GM12874 (cell line): ENCODE data around the gene GALNT12.

Source experiments
- TF ChIP-seq, protein P1 (sequence below): IDR thresholded peaks from 2 replicates; pipeline ENCODE4 v1.5.1; 2011; ENCODE audit warnings: low read depth, mild to moderate bottlenecking, control low read depth, low read length, moderate library complexity; ENCODE audit not compliant: insufficient read depth

Gene GALNT12

DNA sequence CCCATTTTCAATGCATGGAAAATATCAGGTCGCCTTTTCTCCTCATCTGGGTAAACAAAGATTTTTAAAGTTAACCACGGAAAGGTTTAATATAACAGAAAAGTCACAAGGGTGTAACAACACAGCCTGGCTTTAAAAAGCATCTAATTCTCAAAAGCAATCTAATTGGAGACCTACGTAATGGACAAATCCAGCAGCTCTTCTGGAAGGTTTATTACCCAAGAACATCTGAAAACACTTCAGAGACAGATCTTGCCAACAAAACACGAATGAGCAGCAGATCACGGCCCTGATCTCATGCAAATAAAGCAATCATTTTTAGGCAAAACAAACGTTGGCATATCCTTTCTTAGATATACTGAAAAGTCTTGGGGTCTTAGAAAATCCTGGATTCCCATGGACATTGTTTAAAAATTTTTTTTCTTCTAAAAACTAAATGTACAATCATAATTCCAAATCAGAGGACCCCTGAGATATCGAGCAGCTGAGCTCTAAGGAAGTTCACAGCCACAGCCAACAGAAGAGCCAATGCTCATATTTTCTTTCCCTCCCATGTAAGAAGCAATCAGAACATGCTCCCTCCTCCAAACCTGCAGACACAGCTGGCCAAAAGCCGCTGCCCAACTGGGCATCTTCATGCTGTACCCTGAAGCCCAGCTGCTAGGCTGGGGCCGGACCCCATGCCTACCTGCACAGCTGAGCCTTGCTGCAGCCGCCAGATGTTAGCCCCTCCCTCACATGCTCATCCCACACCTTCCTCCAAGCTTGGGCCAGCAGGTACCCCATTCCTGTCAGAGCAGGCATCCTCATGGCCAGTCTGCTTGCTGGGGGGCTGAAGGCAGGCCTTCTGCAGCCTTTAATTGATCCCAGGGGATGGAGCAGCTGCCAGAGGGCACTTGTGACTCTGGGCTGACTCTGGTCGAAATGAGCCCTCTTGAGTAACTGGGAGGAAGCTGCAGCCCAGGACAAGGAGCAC is 22.4 kb upstream of the GALNT12 start:
- TF ChIP-seq, protein P1, sequence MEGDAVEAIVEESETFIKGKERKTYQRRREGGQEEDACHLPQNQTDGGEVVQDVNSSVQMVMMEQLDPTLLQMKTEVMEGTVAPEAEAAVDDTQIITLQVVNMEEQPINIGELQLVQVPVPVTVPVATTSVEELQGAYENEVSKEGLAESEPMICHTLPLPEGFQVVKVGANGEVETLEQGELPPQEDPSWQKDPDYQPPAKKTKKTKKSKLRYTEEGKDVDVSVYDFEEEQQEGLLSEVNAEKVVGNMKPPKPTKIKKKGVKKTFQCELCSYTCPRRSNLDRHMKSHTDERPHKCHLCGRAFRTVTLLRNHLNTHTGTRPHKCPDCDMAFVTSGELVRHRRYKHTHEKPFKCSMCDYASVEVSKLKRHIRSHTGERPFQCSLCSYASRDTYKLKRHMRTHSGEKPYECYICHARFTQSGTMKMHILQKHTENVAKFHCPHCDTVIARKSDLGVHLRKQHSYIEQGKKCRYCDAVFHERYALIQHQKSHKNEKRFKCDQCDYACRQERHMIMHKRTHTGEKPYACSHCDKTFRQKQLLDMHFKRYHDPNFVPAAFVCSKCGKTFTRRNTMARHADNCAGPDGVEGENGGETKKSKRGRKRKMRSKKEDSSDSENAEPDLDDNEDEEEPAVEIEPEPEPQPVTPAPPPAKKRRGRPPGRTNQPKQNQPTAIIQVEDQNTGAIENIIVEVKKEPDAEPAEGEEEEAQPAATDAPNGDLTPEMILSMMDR = no peak

DNA sequence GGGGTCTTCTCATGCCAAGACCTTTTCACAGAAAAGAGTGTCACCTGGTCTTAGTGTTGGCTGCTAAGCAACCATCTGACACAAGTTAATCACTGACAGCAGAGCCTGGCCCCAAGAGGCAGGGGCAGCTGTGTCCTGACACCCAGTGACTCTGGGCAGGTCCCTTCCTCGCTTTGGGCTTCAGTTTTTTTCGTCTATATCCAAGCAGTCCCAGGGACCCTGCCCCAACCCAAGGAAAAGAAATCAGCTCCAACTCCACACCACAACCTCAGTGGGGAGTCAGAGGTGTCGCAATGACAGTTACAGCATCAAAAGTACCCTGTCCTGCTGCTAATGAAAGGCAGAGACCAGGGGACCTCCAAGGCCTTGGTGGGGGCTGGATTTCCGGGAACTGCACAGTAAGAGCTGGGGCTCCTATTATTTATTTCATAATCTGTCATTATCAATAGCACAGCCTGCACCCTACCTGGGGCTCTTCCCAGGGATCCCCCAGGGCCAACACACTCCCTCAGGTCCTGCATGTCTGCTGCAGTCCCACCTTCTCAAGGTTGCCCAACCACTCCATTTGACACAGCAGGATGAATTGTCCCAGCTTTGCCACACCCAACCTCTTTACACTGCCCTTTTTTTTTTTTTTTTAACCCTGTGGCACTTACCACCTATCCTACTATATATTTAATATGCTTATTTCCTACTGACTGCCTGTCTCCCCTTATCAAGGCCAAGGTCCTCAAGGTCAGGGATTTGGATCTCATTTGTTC is 20.5 kb upstream of the GALNT12 start:
- TF ChIP-seq, protein P1 = no peak

DNA sequence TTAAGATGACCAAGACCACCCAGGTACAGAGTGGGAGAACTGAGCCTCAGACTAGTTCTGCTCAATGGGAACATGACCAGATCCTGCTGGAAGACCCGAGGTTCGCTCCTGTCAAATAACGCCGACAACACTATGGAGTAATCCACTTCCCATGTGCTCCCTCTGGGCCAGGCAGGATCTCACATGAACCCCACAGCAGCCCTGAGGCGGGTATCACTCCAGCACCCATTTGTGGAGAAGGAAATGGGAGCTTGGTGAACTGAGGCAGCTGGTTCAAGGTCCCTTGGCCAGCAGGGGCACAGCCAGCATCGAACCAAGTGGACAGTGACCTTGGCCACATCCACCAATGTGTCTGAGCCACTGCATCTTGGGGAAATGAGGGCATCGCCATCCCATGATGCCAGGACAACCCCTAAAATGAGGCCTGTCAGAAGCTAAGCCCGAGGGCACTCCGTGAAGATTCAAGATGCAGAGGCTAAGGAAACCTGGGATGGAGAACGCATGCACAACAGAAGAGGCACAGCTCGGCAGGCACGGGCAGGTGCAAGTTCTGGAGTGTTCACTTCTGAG is 19.6 kb upstream of the GALNT12 start:
- TF ChIP-seq, protein P1 = no peak

DNA sequence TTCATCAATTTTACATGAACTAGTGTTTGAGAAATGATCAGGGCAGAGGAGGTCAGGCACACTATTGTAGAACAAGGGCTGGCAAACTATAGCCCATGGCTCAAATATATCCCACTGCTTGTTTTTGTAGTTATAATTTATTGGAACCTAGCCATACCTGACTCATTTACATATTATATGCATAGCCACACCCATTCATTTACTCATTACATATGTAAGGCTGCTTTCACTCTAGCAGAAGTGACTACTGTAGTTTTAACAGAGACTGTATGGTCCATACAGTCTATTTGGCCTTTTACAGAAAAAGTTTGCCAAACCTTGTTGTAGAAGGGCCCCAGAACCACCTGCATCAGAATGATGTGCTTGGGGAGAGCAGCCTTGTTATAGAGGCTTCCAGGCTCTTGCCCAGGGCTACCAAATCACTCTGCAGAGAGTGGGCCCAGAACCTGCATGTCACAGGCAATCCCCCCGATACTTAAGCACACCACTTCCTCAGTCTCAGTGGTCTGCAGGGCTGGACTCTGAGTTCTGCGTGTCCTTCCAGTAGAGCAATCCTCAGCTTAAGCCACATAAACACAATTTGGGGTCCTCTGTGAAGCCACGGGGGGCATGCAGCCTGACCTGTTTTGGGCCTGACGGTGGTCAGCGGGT is 17.9 kb upstream of the GALNT12 start:
- TF ChIP-seq, protein P1 = no peak

DNA sequence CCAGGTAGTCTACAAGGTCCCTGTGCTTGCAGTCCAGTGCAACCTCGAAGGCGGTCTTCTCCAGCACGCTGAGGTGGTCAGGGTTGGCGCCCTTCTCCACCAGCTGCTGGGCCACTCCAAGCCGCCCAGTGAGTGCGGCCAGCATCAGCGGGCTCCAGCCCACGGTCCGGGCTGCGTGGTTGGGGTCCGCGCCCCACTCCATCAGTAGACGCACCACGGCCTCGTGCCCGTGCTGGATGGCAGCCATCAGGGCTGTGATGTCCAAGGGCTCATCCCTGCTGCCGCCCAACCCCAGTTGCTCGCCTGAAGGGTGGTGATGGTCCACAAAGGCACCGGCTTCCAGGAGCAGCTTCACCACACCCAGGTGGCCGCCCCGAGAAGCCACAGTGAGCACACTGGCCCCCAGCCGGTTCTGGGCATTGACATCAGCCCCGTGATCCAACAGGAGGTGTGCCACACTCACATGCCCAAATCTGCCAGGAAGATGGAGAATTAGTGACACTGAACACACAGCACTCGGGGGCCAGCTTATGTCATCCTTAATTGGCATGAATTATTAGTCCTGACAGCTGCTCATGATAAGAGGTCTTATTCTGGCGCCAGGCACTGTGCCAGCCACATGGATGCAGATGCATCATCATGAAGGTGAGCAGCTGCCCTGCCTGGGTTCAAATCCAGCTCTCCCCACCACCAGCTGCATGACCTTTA is 17.2 kb upstream of the GALNT12 start:
- TF ChIP-seq, protein P1 = no peak

DNA sequence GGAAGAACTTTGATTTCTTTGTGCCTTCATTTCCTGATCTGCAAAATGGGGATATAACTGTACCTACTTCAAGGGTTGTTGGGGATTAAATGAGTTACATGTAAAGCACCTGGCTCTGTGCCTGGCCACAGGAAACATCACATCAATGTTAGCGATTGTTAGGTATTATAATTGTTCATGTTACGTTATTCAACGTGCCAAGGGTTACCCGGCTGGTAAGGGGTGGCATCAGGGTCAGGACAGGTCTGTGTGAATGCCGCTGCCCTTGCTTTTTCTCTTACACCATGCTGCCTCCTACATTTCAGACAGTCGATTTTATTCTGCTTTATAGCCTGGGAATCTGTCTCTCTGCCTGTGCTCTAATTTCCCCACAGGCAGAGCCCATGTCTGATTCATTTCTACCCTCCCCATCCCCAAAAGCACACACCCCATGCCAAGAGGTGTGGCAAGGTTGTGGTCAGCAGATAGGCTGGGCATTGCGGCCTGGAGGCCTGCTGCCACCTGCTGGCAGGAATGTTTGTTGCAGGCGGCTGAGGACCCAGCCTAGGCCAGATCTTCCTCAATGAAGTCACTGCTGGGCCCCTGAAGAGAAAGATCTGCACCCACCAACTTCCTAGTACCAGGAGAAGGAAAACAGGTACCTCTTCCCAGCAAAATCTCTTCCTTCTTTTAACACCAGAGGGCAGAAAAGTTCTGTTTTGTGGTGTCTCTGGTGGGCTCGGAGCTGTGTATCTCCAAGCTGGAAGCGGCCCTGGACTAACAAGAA is 16.4 kb upstream of the GALNT12 start:
- TF ChIP-seq, protein P1 = peak; percentile 95
